ENCODE measurements around the gene KRT72.

KRT72 gene

GRCh38 chr12:52614381-52615207, 13.3 kb upstream of the KRT72 start:
- TF ChIP-seq CTCF (conservative IDR thresholded peaks at IDR 0.05; ENCODE audit: low read length): no peak
- H3K4me3 ChIP-seq (ENCODE audit: low read length): no peak overlapping the region
- no peak for DNase-seq (ENCODE audit: low read depth)

- TF ChIP-seq CTCF (conservative IDR thresholded peaks at IDR 0.05; ENCODE audit: low read length): no peak
- DNase-seq (ENCODE audit: low read depth): no peak
- H3K4me3 ChIP-seq (ENCODE audit: low read length): no peak overlapping the region
These were observed 12.2 kb upstream of the KRT72 start for GRCh38 chr12:52613384-52614030.

GRCh38 chr12:52612431-52613383, 11.4 kb upstream of the KRT72 start:
- TF ChIP-seq CTCF (conservative IDR thresholded peaks at IDR 0.05; ENCODE audit: low read length): no peak
- H3K4me3 ChIP-seq (ENCODE audit: low read length): no peak overlapping the region
- DNase-seq (ENCODE audit: low read depth): no peak

- H3K4me3 ChIP-seq (ENCODE audit: low read length): no peak overlapping the region
- DNase-seq (ENCODE audit: low read depth): no peak
- TF ChIP-seq CTCF (conservative IDR thresholded peaks at IDR 0.05; ENCODE audit: low read length): no peak
These were observed 9.8 kb upstream of the KRT72 start for GRCh38 chr12:52611080-52611468.

GRCh38 chr12:52608826-52609630, 7.8 kb upstream of the KRT72 start:
- no peak for DNase-seq (ENCODE audit: low read depth)
- H3K4me3 ChIP-seq (ENCODE audit: low read length): no peak overlapping the region
- TF ChIP-seq CTCF (conservative IDR thresholded peaks at IDR 0.05; ENCODE audit: low read length): no peak

- DNase-seq (ENCODE audit: low read depth): no peak
- H3K4me3 ChIP-seq (ENCODE audit: low read length): no peak overlapping the region
- TF ChIP-seq CTCF (conservative IDR thresholded peaks at IDR 0.05; ENCODE audit: low read length): no peak
These were observed 6.9 kb upstream of the KRT72 start for GRCh38 chr12:52608161-52608560.

Data from AG10803 (cell line).